RWPE2 (cell line): ENCODE data around the gene RMDN2.
"Not testable (repeated sequence)": the region's sequence is repeated elsewhere in the genome, so short reads cannot be mapped to it uniquely, and the experiment has no call there.

Source experiments
- ATAC-seq: fragments of 200-7000 bp; cut with Tn5 transposase; 3 replicates; pipeline ENCODE4 v1.9.1; 2021; ENCODE audit warnings: low read depth
- DNase-seq: peaks from one replicate; pipeline ENCODE4 v3.0.0-alpha.2; 2020; ENCODE audit warnings: low spot score
- H3K27ac ChIP-seq: fragments of 450-650 bp; 2 replicates; pipeline ENCODE4 v1.5.1; 2017; ENCODE audit warnings: mild to moderate bottlenecking; ENCODE audit not compliant: poor library complexity, severe bottlenecking
- H3K27me3 ChIP-seq: fragments of 250-450 bp; sonication (Bioruptor Pico); 2 replicates; pipeline ENCODE4 v1.5.1; 2021; ENCODE audit warnings: mild to moderate bottlenecking, moderate library complexity; ENCODE audit not compliant: insufficient read depth, poor library complexity, severe bottlenecking
- H3K36me3 ChIP-seq: fragments of 250-450 bp; sonication (Bioruptor Pico); 2 replicates; pipeline ENCODE4 v1.5.1; 2020; ENCODE audit warnings: low read depth, mild to moderate bottlenecking, moderate library complexity
- H3K4me1 ChIP-seq: fragments of 250-450 bp; sonication (Bioruptor Pico); 2 replicates; pipeline ENCODE4 v1.5.1; 2021; ENCODE audit warnings: mild to moderate bottlenecking, moderate library complexity; ENCODE audit not compliant: insufficient read depth, poor library complexity, severe bottlenecking
- H3K4me3 ChIP-seq: fragments of 250-450 bp; sonication (Bioruptor Pico); 2 replicates; pipeline ENCODE4 v1.5.1; 2021; ENCODE audit warnings: mild to moderate bottlenecking, moderate library complexity; ENCODE audit not compliant: severe bottlenecking
- H3K9me3 ChIP-seq: fragments of 250-450 bp; sonication (Bioruptor Pico); 2 replicates; pipeline ENCODE4 v1.5.1; 2021; ENCODE audit warnings: mild to moderate bottlenecking, moderate library complexity; ENCODE audit not compliant: severe bottlenecking
- TF ChIP-seq, protein P1 (sequence below): fragments of 450-650 bp; IDR thresholded peaks from one replicate; pipeline ENCODE4 v1.5.1; 2017; ENCODE audit warnings: mild to moderate bottlenecking, moderate library complexity; ENCODE audit not compliant: poor library complexity, severe bottlenecking

Gene RMDN2

DNA sequence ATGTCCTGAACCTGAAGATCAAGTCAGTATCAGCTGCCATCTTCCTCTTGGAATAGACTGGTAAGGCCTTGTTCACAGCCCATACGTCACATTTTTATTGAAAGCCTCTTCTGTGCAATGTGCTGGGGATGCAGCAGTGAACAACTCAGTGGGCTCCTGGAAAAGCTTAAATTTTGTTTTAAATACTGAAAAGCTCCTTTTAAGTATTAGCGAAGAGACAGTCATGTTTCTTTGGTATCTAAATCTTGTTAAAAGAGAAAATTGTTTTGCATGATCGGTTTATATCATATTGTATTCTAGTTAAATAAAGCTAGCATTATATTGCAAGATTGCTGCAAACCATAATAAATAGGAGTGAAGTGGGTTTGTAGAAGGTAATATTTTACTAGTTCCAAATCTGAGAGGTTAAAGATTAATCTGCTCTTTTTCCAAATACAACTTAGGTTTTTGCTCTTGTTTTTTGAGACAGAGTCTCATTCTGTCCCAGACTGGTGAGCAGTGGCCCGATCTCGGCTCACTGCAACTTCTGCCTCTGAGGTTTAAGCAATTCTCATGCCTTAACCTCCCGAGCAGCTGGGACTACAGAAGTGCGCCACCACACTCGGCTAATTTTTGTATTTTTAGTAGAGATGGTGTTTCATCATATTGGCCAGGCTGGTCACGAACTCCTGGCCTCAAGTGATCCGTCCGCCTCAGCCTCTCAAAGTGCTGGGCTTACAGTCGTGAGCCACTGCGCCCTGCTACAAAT, 1.6 kb upstream of the RMDN2 start:
- Histone ChIP-seq H3K27me3 (no peaks in the 10 kb centered on the region), H3K9me3 (no peaks in the 10 kb centered on the region), H3K27ac (no peak overlapping the region), H3K4me3 (no peak overlapping the region), H3K36me3 (no peaks in the 10 kb centered on the region), H3K4me1 (peaks cover 16% of the 10 kb centered on the region)
- TF ChIP-seq, protein P1, sequence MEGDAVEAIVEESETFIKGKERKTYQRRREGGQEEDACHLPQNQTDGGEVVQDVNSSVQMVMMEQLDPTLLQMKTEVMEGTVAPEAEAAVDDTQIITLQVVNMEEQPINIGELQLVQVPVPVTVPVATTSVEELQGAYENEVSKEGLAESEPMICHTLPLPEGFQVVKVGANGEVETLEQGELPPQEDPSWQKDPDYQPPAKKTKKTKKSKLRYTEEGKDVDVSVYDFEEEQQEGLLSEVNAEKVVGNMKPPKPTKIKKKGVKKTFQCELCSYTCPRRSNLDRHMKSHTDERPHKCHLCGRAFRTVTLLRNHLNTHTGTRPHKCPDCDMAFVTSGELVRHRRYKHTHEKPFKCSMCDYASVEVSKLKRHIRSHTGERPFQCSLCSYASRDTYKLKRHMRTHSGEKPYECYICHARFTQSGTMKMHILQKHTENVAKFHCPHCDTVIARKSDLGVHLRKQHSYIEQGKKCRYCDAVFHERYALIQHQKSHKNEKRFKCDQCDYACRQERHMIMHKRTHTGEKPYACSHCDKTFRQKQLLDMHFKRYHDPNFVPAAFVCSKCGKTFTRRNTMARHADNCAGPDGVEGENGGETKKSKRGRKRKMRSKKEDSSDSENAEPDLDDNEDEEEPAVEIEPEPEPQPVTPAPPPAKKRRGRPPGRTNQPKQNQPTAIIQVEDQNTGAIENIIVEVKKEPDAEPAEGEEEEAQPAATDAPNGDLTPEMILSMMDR = no peak
- no peak for DNase-seq
- ATAC-seq = no peak

DNA sequence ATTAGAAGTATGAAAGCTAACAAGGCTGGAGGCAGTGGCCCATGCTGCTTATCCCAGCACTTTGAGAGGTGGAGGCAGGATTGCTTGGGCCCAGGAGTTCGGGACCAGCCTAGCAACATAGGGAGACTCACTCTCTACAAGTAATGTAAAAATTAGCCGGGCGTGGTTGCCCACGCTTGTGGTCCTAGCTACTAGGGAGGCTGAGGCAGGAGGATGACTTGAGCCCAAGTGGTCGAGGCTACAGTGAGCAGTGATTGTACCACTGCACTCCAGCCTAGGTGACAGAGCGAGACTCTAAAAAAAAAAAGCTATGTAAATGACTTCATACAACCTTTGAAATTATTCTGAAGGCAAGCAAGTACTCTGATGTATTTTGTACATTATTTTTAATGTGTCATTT, 1.5 kb downstream of the RMDN2 start:
- Histone ChIP-seq H3K36me3 (no peaks in the 10 kb centered on the region), H3K9me3 (no peaks in the 10 kb centered on the region), H3K27me3 (no peaks in the 10 kb centered on the region), H3K4me3 (no peak overlapping the region), H3K27ac (no peak overlapping the region), H3K4me1 (peaks cover 3% of the 10 kb centered on the region)
- DNase-seq = no peak
- TF ChIP-seq, protein P1 = no peak
- no peak for ATAC-seq

DNA sequence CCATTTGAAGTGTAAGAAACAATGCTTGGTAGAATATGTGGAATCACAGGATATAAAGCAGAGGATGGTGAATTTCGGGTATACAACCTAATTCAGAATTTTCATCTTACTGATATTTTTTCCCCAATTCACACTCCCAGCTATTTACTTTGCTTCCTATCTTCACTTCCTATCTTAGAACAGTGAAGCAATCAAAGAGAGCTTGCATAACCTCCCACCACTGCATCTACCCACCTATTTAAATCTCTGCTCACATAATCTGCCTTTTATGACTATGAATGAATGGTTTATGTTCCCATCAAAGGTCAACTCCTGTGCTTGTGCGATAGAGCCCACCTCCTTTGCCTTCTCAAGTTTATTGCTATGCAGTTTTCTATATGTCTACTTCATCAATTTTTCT, 3.3 kb downstream of the RMDN2 start:
- no peak for DNase-seq
- TF ChIP-seq, protein P1 = no peak
- H3K27me3 ChIP-seq = no peaks in the 10 kb centered on the region
- H3K9me3 ChIP-seq = no peaks in the 10 kb centered on the region
- no peak for ATAC-seq
- no peak overlapping the region for H3K4me3 ChIP-seq
- peaks cover 3% of the 10 kb centered on the region for H3K4me1 ChIP-seq
- H3K27ac ChIP-seq = no peak overlapping the region
- H3K36me3 ChIP-seq = no peaks in the 10 kb centered on the region

DNA sequence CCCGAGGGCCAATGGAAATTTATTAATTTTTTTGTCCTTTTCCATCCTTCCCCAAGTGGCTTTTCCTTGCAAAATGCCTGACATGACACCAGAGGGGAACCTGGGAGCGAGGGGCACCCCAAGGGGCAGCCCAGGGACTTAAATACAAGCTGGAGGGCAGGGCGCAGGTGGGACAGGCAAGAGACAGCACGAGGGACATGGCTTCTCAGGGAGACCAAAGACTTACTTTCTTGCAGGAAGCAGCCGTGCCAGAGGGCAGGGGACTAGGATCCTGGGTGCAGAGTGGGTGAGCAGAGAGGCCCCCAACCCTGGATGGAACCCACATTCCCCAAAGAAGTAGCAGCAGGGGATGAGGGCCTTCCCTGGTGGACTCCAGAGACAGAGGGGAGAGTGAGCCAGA, 5.3 kb downstream of the RMDN2 start:
- H3K9me3 ChIP-seq, H3K4me3 ChIP-seq, H3K36me3 ChIP-seq, H3K27ac ChIP-seq, H3K4me1 ChIP-seq, DNase-seq, H3K27me3 ChIP-seq, ATAC-seq: not testable (repeated sequence)

DNA sequence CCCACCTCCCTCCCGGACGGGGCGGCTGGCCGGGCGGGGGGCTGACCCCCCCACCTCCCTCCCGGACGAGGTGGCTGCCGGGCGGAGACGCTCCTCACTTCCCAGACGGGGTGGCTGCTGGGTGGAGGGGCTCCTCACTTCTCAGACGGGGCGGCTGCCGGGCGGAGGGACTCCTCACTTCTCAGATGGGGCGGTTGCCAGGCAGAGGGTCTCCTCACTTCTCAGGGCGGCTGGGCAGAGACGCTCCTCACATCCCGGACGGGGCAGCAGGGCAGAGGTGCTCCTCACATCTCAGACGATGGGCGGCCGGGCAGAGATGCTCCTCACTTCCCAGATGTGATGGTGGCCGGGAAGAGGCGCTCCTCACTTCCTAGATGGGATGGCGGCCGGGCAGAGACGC, 7.8 kb downstream of the RMDN2 start:
- not testable (repeated sequence) for H3K9me3 ChIP-seq

More for the DNA sequence above, 7.8 kb downstream of the RMDN2 start:
- H3K4me3 ChIP-seq, H3K36me3 ChIP-seq, H3K4me1 ChIP-seq, H3K27ac ChIP-seq, DNase-seq, ATAC-seq, H3K27me3 ChIP-seq: not testable (repeated sequence)
